HPDE6-E6E7 (cell line): Measurements from ENCODE around the gene MTX2.
"Not testable (repeated sequence)": the region's sequence is repeated elsewhere in the genome, so short reads cannot be mapped to it uniquely, and the experiment has no call there.

Experiments
- DNase-seq: peaks from one replicate; pipeline ENCODE4 v3.0.0; 2011; ENCODE audit warnings: missing footprints; ENCODE audit errors: extremely low spot score

MTX2 gene

DNA sequence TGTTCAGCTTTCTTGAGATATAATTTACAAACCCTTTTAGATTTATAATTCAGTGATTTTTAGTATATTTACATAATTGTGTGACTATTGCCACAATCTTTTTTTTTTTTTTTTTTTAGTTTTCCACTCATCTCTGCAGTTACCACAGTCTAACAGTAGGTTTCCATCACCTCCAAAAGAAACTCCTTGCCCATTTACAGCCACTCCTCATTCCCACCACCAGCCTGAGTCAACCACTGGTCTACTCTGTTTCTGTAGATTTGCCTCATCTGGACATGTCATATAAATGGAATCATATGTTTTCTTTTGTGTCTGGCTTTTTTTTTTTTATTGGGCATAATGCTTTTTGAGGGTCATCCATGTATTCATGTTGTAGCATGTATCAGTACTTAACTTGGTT is 16.1 kb downstream of the MTX2 start:
- DNase-seq, result no peak

DNA sequence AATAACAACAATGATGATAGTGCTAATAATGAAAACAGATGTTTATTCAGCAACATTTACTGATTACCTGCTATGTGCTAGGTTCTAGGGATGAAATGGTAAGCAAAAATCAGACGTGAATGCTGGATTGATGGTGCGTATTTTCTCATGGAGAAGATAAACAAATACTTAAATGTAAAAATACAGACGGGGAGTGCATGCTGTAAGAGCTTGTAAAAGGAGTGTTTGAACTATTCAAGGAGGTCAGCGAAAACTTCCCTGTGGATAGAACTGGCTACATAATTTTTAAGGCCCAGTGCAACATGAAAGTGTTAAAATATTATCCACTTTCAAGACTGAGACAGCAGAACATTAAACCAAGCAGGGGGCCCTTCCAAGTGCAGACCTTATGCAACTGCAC is 22.1 kb downstream of the MTX2 start:
- no peak for DNase-seq

DNA sequence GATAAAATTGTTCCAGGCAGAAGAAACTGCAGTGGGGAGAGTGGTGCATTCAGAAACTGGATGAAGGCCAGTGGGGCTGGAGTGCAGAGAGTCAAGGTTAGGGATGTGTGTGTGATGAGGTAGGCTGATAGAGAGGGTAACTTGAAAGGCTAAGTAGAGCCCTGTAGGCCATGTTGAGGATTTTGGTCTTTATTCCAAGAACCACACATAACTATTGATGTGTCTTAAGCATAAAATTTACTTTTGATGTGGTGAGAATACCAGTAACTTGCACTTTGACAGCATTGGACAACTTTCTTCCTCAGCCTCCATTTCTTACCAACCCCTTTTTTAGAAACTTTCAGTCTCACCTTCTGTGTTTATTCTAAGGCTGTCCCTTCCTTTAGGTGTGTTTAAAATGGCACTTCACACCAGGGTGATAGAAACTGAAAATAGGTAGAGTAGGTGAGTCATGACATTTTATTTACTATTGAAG is 22.6 kb downstream of the MTX2 start:
- no peak for DNase-seq

DNA sequence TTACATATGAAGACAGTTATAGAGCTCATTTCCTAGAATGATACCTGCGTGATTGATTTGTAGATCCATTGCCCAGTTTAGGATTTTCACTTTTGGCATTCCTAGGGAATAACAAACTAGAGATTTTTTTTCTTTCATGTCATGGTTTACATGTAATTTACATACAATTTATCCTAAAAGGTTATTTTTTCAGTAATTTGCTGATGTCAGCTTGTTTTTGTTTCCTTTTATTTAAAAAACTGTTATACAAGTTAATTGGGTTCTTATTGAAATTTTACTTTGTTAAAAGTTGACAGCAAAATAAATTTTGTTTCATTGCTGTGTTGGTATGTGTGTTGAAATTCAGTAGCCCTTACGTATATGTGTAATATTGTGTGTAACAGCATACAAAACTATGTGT is 23.4 kb downstream of the MTX2 start:
- no peak for DNase-seq

DNA sequence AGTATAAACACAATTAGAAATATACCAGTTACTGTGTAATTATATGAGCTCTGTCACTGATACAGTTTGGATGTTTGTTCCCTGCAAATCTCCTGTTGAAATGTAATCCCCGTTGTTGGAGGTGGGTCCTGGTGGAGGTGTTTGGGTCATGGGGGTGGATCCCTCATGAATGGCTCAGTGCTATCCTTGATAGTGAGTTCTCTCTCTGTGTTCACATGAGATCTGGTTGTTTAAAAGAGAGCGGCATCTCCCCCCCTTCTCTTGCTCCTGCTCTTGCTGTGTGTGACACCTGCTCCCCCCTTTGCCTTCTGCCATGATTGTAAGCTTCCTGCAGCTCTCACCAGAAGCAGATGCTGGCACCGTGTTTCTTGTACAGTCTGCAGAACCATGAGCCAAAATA is 24.1 kb downstream of the MTX2 start:
- no peak for DNase-seq

DNA sequence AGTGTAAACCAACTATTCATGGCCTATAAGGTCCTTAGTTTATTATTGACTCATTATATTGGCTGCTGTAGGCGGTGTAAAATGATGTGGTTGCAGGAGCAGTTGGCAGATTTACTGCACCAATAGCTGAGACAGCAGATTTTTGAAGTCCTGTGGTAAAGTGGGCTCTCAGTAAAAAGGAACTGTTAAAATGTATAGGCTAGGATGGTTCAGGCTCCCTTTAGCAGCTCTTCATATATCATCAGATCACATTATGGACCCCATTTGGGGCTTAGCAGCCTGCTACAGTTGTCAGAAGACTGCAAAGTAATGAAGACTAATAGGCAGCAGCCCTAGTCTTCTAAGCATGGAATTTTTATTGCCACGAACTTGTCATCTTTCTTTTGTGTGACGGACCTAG is 27.8 kb downstream of the MTX2 start:
- DNase-seq, result no peak

DNA sequence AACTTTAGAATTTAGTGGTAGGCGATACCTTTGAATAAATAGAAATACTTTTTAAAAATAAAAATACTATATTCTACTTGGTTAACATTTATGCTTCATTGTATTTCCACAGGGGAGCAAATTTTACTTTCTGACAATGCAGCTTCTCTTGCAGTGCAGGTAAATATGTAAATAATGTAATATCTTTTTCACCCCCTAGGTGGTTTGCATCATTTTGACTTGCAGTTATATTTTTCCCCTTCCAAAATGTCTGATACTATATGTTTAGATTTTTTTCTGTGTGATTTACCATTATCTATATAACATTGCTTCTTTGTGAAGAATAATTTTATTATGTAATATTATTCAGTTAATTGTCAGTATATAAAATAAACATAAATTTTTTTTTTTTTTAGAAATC is 28.5 kb downstream of the MTX2 start:
- no peak for DNase-seq

DNA sequence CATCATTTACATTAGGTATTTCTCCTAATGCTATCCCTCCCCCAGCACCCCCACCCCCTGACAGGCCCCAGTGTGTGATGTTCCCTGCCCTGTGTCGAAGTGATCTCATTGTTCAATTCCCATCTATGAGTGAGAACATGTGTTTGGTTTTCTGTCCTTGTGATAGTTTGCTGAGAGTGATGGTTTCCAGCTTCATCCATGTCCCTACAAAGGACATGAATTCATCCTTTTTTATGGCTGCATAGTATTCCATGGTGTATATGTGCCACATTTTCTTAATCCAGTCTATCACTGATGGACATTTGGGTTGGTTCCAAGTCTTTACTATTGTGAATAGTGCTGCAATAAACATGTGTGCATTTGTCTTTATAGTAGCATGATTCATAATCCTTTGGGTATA is 36.8 kb downstream of the MTX2 start:
- not testable (repeated sequence) for DNase-seq

DNA sequence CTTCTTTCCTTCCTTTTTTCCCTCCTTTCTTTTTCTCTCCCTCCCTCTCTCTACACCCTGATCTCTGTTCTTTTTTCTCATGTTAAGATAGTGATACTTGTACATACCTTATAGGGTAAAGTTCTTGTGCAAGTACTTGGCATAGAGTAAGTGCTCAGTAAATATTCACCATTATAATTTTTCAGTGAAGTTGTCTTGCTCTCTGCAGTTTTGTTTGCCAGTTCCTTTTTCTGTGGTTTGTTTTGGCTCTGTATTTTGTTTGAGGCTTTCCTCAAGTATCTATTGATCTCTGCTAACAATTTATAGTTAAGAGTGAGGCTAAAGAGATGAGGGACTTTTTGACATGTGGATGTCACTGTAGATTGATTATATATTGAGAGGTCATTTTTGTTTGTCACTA is 48.0 kb downstream of the MTX2 start:
- DNase-seq, result no peak

DNA sequence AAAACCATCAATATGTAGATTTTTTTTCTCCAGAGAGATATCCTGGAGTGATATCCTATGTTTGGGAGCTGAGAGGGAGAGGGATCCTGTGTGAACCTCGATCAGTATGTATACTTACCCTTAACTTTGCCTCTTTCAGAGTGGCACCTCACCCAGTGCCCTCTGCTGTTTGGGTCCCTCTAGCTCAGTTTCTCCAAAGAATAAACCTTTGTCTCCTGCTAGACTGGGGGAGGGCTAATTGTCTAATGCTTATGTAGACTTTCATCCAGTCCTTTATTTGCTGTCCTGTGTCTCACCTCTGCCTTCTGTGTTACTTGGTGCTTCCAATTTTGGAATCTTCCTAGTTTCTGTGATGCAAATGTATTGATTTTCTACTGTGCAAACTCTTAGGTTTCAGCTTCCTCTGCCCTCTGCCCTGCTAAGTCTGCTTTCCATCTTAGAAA is 48.4 kb downstream of the MTX2 start:
- DNase-seq, result no peak

DNA sequence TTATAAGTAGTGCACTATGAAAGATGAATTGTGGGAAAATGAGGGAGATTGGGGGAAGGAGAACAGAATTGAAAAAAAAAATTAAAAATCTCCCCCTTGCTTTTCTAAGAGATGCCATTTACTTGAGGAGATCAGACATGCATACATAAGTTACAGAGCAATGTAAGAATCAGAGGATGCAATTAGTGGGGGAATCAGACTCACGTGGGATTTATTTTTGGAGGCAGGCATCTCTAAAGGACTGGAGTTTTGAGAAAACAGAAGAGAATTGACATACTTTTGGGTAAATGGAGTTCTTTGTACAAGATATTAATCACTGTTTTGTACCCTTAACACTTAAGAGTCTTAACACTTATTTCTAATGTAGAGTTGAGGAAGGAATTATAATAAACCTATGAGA is 52.7 kb downstream of the MTX2 start:
- DNase-seq, result no peak

DNA sequence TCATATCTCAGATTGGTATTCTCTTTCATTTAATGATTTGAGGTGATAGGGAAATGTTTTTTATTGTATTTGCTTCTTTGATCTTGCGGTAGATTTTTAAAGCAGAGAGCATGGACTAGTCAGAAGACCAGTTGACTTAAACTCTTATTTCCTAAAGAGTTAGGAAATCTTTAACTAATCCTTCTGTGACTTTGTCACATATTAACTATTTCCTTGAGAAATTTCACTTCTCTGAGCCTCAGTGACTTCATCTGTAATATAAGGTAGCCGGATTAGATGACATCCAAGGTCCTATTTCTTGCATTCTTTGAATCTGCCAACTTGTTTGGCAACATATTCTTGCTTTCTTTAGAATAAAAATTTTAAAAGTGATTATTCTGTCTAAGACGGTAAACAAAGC is 55.6 kb downstream of the MTX2 start:
- DNase-seq, result no peak

DNA sequence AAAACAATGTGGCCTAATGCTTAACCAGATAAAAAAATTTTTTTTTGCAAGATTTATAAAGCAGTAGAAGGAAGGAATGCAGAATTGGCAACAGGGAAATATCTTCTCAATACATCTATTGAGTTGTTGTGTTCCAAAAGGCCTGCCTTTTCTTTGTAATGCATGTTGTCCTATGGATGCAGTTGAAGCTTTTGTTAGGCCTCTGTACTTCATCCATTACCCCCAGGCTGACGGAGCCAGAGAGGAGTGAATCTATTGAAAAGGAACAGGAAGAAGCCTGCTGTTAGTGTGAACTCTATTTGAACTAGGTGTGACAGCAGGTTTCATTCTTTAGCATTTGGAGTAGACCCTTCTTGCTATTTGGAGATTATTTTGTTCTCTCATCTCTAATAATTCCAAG is 56.5 kb downstream of the MTX2 start:
- DNase-seq, result no peak

DNA sequence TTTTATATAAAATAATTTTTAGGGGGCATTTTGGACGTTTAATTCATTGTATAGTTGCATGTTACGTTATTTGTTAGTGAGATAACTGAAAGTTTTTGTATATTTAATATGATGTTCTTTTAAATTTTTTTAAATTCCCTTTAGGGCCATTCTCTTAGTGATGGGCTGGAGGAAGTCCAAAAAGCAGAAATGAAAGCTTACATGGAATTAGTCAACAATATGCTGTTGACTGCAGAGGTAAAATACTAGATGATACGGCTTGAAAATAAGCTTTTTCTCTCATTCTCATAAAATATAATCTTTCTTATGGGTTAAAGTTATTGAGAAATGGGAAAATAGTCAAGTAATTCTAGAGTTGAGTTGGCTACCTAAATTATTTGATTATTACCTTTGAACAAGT is 58.9 kb downstream of the MTX2 start:
- DNase-seq, result no peak

DNA sequence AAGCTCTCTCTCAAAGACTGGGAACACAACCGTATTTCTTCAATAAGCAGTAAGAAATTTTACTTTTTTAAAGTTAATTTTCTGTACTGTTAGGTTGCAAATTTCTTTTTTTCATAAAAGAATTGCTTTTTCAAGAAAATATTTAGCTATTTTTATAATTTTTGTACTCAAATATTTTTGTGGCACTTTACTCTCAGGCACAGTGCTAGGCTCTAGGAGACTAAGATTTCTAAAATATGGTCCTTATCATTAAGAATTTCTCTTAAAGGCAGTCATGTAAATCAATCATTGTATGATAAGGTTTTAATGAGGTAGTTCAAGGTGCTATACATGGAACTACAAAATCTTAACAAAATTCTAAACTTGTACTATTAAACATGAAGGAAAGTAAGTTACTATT is 61.4 kb downstream of the MTX2 start:
- DNase-seq, result no peak

DNA sequence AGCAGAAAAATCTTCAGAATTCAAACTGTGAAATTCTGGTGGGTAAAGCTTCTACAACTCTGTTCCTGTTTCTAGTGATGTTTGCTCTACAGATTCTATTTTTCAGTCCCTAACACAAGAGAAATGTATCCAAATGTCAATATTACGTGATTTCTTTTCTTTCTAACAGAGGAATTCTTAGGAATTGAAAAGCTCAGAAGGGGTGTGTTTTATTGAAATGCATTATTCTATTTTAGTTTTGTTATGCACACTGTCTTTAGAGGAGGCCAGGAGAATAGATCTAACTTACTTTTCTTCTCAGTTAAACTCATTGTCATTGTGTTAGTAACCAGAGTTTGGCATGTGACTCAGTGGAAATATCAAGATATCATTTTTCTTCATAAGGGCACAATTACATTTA is 62.4 kb downstream of the MTX2 start:
- DNase-seq, result no peak

DNA sequence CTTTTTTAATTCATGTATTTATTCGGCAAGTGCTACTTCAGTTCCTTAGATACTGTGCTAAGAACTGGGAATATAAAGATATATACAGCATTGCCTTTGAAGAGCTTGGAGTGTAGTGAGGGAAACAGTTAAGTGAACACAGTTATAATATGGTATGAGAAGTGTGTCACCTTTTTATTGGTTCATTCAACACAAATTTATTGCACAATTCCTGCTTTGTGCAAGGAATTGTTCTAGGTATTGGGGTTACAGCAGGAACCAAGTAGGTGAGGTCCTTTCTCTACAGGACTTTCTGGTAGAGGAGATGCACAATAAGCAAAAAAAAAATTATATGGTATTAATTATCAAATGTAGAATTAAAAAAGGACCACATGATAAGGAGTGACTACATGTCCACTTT is 65.5 kb downstream of the MTX2 start:
- DNase-seq, result no peak

DNA sequence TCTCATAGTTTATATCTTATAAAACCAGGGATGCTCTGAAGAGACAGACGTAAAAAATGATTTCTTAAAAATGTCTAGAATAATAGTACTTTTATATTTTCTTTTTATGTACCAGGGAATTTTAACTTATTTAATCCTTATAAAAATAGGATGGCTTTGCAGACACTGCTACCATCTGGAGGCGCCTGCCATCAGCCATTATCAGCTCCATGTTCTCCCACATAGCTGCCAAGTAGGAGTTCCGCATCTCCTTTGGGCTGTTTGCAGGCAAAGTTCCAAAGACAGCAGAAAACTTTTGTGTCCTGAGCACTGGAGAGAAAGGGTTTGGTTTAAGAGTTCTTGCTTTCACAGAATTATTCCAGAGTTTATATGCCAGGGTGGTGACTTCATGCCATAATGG is 69.2 kb downstream of the MTX2 start:
- DNase-seq, result no peak

DNA sequence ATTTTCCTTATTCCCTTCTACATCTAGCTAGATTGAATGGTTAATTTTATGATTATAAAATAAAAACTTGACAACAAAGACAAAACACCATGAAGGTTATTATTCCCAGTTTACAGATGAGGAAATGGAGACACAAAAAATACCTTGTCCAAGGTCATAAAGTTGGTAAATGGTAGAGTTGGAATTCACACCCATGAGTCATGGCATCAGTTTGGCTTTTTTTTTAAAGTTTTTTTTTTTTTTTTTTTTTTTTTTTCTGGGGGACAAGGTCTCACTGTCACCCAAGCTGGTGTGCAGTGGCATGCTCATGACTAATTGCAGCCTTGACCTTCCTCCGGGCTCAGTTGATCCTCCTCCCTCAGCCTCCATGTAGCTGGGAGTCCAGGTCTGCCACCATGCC is 70.0 kb downstream of the MTX2 start:
- DNase-seq, result no peak

DNA sequence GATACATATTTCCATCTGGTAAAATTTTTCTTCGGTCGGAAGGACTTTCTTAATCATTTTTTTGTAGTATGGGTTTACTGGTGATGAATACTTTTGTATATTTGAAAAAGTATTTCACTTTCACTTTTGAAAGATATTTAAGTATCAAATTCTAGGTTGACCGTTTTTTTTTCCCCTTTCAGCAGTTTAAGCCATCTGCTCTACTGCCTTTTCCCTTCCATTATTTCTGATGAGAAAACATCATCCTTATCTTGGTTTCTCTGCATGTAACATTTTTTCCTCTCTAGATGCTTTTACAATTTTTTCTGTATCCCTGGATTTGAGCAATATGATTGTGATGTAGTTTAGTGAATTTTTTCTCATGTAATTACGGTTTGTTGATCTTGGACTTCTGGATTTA is 87.0 kb downstream of the MTX2 start:
- no peak for DNase-seq

DNA sequence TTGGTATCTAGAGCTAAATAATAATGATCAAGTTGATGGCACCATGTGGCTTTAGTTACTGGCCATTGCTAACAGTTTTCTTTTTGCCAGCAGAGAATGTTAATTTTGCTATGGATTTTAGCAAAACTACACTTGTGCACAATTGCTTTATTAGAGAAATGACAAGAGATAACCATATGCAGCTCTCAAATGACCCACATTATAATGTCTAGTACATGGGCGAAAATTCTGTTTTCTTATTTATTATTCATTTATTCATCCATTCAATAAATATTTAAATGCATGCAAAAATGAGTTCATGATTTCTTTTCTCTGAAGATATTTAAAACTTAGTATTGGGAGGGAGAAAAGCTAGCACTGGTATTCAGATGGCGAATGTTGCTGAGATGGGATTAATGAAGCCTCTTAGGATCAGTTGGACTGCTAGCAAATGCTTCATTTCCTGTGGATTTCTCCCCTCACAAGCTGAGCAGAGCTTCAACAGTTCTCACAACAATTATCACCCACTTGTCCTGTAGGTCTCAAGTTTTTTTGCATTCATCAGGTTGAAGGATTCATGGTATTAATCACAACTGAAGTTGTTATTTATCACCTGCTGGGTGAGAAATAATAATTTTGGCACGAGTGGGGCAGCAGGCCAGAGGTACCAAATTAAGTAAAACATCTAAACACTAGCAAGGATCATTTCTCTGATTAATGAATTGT is 95.2 kb downstream of the MTX2 start:
- DNase-seq, result no peak

DNA sequence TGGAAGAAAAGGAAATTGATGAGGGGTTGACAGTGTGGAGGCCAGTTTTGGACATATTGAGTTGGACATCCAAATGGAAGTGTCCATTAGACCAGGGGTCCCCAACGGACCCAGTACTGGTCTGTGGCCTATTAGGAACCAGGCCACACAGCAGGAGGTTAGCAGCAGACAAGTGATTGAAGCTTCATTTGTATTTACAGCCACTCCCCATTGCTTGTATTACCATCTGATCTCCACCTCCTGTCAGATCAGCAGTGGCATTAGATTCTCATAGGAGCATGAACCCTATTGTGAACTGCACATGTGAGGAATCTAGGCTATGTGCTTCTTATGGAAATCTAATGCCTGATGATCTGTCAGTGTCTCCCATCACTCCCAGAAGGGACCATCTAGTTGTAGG is 99.1 kb downstream of the MTX2 start:
- DNase-seq, result no peak

DNA sequence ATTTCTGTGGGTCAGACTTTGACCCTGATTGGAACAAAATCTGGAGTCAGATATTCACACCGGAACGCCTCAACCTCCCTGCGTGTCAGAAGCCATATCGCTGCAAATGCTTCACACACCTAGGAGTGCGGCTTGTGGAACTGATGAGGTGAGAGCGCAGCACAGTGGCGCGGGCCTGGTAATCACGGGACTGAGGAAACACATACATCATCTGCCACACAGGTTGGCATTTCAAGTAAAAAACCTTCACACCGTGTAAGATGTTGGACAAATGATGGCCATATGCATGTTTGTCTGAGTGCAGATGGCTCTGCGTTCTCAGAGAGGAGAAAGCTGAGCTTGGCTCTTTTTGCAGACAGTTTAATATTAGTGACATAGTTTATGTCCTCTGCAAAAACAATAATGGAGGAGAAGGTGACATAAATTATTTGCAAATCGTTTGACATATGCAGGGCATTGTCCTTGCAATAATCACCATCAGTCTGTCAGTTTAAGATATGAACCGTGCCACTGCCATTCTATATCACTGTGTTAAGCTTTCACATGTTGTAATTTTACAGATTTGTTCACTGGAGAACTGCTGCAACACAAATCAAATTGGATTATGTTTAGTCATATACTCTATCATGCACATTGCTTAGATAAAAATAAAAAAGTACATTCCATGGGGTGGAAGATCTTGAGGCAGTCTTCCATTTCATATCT is 101.4 kb downstream of the MTX2 start:
- no peak for DNase-seq

DNA sequence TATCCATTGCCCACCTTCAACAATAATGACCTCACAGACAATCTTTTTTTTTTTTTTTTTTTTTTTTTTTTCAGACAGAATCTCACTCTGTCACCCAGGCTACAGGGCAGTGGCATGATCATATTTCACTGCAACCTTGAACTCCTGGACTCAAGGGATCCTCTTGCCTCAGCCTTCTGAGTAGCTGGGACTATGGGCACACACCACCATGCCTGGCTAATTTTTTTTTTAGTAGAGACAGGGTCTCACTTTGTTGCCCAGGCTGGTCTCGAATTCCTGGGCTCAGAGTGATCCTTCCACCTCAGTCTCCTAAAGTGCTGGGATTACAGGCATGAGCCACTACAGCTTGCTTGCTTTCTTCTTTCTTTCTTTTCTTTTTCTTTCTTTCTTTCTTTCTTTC is 103.9 kb downstream of the MTX2 start:
- not testable (repeated sequence) for DNase-seq
